ENCODE measurements around the gene COMMD1.
"Not testable (repeated sequence)": the region's sequence is repeated elsewhere in the genome, so short reads cannot be mapped to it uniquely, and the experiment has no call there.

The COMMD1 gene

GRCh38 chr2:61905372-61906185 lies at the start of gene COMMD1:
Gene COMMD1 (plus strand): TSS chr2:61905674. CDS start chr2:61905679, 5 bp downstream.
- DNase-seq (ENCODE audit: extremely low read depth in 1 of 2, low read depth in 1 of 2): peak; percentile 66 to 73

DNA sequence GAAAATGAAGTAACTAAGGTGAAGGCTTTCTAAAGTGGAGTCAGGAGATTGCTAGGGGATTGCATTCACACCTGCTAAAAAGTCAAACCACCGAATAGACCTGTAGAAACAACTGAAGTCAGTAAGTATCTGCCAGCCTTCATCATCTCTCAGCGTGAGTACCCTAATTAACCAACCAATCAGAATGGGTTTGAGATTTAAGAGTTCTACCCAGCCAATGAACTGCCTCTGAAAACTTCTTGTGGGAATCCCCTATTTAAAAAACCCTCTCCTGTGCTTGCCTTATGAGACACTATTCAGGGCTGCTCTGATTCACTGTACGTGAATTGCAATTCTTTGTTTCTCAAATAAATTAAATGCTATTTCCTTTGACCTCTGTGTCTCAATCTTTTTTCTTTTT lies 48.2 kb upstream of the COMMD1 start:
- no peak for DNase-seq (ENCODE audit: extremely low read depth in 1 of 2, low read depth in 1 of 2)

DNA sequence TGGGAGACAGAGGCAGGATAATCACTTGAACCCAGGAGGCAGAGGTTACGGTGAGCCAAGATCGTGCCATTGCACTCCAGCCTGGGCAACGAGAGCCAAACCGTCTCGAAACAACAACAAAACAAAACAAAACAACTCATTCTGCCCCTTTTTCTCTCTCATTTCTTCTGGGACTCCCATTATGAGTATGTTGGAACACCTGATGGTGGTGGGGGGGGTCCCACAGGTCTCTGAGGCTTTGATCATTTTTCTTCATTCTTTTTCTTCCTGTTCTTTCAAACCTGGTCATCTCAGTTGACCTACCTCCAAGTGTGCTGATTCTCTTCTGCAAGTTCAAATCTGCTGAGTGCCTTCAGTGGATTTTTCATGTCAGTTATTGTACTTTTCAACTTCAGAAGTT lies 43.4 kb upstream of the COMMD1 start:
- no peak for DNase-seq (ENCODE audit: extremely low read depth in 1 of 2, low read depth in 1 of 2)

GRCh38 chr2:61866482-61867089 lies 38.9 kb upstream of the COMMD1 start:
- not testable (repeated sequence) for DNase-seq (ENCODE audit: extremely low read depth in 1 of 2, low read depth in 1 of 2)

DNA sequence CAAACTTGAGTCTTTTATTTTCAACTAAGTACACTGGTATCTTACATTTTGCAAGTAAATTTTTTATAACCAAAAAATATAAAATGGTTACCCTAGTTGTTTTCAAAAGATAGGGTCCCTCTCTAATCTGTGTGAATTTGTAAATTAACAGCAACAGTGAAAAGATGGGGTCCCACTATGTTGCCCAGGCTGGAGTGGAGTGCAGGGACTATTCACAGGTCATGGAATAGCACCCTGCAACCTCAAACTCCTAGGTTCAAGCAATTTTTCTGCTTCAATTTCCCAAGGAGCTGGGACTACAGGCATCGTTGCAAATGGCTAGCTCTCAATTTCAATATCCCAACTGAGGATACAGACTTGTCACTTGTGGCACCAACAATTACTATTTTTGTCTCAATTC lies 29.1 kb upstream of the COMMD1 start:
- DNase-seq (ENCODE audit: extremely low read depth in 1 of 2, low read depth in 1 of 2): no peak

DNA sequence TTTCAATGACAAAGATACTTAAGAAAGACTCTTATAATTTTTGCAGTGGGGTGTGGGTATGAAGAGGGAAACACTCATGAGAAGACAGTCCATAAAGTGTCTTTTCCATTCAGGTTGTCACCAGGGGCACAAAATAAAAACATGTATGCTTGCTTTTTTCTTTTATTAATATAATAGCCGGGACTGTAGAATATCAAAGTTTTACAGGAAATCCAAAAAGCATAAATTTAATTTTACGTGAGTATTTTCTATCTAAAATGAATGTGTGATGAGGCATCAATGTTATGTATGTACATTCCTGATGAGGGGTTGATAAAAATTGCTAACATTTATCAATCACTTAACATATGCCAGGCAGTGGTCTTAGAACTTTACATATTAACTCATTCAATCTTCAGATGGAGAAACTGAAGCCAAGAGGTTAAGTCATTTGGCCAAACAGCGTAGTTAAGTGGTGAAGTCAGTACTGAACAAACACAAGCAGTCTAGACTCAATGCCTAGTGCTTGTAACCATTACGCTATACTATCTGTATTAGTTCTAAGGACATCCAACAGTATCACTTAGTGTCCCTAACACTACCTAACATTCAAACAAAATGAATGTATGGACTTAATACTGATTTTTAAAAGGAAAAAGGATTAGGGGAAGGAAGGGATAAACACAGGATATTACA lies 27.8 kb upstream of the COMMD1 start:
- DNase-seq (ENCODE audit: extremely low read depth in 1 of 2, low read depth in 1 of 2): no peak

- DNase-seq (ENCODE audit: extremely low read depth in 1 of 2, low read depth in 1 of 2): no peak
Measured at GRCh38 chr2:61878761-61879160, 26.7 kb upstream of the COMMD1 start.

DNA sequence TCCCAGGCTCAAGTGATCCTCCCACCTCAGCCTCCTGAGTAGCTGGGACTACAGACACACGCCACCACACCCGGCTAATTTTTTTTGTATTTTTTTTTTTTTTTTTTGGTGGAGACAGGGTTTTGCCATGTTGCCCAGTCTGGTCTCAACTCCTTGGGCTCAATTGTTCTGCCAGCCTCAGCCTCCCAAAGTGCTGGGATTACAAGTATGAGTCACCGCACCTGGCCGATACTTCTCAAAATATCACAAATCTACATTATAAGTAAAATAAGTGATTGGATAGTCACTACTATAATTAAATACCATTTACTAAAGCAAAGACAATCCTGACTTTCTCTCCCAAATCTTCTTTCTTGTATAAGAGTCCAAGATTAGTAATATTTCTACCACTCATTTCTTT lies 26.1 kb upstream of the COMMD1 start:
- not testable (repeated sequence) for DNase-seq (ENCODE audit: extremely low read depth in 1 of 2, low read depth in 1 of 2)

DNA sequence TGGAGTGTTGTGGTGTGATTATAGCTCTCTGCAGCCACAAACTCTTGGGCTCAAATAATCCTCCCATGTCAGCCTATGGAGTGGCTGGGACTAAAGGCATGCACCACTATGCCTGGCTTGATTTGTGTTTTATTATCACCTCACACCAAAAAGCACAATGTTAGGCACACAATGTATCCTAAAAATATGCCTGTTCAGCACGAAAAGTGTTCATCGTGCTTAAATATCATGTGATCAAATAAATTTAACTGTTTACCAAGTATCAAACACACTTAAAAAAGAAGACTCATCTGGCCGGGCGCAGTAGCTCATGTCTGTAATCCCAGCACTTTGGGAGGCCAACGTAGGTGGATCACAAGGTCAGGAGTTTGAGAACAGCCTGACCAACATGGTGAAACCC lies 22.6 kb upstream of the COMMD1 start:
- no peak for DNase-seq (ENCODE audit: extremely low read depth in 1 of 2, low read depth in 1 of 2)

DNA sequence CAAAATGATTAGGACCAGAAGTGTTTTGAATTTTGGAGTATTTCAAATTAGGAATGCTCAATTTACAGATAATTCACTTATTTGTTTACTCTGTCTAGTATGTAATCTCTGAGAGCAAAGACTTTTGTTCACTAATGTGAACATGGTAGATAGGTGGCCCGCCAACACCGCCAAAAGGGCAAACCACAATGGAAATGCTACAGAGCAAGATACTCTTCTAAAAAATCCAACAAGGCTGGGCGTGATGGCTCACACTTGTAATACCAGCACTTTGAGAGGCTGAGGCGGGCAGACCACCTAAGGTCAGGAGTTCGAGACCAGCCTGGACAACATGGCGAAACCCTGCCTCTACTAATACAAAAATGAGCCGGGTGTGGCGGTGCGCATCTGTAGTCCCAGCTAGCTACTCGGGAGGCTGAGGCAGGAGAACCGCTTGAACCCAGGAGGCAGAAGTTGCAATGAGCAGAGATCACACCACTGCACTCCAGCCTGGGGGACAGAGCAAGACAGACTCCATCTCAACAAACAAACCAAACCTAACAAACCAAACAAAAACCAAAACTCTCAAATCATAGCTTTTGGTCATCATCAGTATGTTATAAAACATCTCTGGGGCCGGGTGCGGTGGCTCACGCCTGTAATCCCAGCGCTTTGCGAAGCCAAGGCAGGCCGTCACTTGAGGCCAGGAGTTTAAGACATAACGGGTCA lies 19.4 kb upstream of the COMMD1 start:
- no peak for DNase-seq (ENCODE audit: extremely low read depth in 1 of 2, low read depth in 1 of 2)

GRCh38 chr2:61887717-61888266 lies 17.7 kb upstream of the COMMD1 start:
- no peak for DNase-seq (ENCODE audit: extremely low read depth in 1 of 2, low read depth in 1 of 2)

DNA sequence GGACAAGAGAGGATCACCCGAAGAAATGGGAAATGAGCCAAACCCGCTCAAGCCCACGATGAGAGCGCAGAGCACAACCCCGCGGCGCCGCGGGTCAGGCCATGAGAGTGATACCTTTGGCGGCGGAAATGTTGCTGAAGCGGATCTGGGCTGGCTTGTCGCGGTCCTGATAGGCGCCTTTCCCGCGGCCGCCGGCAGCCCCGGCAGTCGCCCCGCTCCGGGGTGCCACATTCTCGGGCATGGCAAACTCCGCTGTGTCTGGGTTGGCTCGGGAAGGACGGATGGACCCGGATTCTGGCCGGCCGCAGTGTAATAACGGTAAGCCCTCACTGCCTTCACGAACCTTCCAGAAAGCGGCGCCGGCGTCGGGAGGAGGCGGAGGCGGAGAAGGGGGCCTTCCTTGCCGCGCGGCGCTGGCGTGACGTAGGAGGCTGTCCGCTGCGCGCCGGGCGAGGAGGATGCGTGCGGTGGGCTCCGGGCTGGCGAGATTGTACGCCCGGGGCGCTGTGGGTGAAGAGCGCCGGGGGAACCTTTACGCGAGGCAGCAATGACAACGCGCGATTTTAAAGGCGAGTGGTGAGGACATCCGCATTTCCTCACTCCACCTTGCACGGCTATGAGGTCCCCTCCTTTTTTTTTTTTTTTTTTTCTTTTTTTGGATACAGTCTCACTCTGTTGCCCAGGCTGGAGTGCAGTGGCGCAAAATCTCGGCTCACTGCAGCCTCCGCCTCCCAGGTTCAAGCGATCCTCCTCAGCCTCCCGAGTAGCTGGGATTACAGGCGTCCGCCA lies 17.0 kb upstream of the COMMD1 start, which contains the start of gene CCT4:
Gene CCT4, minus strand, starts transcription at position 390 of the 789 bp plus-strand sequence. Its CDS starts 149 bp downstream, at position 241.
- DNase-seq (ENCODE audit: extremely low read depth in 1 of 2, low read depth in 1 of 2): peak; percentile 80 to 85

- DNase-seq (ENCODE audit: extremely low read depth in 1 of 2, low read depth in 1 of 2): no peak
Measured at GRCh38 chr2:61898810-61899209, 6.7 kb upstream of the COMMD1 start.

- DNase-seq (ENCODE audit: extremely low read depth in 1 of 2, low read depth in 1 of 2): no peak
Measured at GRCh38 chr2:61900281-61900680, 5.2 kb upstream of the COMMD1 start.

DNA sequence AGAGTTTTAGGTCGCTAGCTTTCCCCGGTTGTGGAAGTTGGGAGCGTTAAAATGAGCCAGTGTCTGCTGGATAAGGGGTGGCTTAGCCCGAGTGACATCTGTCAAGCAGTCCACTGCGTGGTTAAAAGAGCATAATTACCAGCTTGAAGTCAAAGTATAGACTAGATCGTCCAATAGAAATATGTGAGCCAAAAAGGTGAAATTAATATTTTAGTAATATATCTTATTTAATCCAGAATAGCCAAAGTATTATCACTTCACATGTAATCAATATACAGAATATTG lies 654 bp downstream of the COMMD1 start:
- no peak for DNase-seq (ENCODE audit: extremely low read depth in 1 of 2, low read depth in 1 of 2)

DNA sequence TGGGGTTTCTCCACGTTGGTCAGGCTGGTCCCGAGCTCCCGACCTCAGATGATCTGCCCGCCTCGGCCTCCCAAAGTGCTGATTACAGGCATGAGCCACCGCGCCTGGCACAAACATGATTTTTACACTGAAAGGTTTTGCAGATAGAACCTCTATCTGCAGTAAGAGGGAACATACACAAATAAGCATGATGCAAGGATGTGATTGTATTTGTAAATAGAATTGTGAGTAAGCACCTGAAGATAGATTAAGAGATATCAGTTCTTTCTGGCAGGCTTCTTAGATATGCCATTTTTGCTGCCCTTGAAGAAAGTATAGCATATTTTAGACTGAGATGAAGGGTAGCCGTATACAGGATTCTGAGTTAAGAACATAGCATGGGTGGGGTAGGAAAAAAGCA lies 3.6 kb downstream of the COMMD1 start:
- no peak for DNase-seq (ENCODE audit: extremely low read depth in 1 of 2, low read depth in 1 of 2)

- no peak for DNase-seq (ENCODE audit: extremely low read depth in 1 of 2, low read depth in 1 of 2)
Measured at GRCh38 chr2:61910603-61911002, 5.1 kb downstream of the COMMD1 start.

DNA sequence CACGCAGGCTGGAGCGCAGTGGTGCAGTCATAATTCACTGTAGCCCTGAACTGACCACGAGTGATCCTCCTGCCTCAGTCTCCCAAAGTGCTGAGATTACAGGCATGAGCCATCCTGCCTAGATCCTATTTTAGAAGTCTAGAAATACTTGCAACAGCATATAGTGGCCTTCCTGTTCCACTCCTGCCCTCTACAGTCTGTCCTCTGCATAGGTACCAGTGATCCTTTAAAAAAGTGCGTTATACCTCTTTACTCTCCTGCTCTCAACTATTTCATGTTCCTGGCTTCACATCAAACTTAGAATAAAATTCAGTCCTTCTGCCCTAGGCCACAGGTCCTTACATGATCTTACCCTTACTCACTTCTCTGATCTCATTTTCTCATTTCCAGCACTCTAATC lies 6.0 kb downstream of the COMMD1 start:
- no peak for DNase-seq (ENCODE audit: extremely low read depth in 1 of 2, low read depth in 1 of 2)

- not testable (repeated sequence) for DNase-seq (ENCODE audit: extremely low read depth in 1 of 2, low read depth in 1 of 2)
Measured at GRCh38 chr2:61914794-61915193, 9.3 kb downstream of the COMMD1 start.

- DNase-seq (ENCODE audit: extremely low read depth in 1 of 2, low read depth in 1 of 2): no peak
Measured at GRCh38 chr2:61920548-61920947, 15.1 kb downstream of the COMMD1 start.

Data from stimulated activated CD8-positive, alpha-beta memory T cell treated with anti-CD3 and anti-CD28 coated beads, Interleukin-7, amount 100 ng/mL, for 48 hours (primary cell).